Activated T-cell treated with anti-CD3 and anti-CD28 coated beads, Interleukin-2, amount 50 U/mL, for 48 hours (primary cell): Measurements from ENCODE around the gene ALDH2.
"Not testable (repeated sequence)": the region's sequence is repeated elsewhere in the genome, so short reads cannot be mapped to it uniquely, and the experiment has no call there.

Experiments
- DNase-seq, 2 experiments: peaks; one replicate each; pipeline ENCODE4 v3.0.0-alpha.2; 2020

ALDH2 gene

DNA sequence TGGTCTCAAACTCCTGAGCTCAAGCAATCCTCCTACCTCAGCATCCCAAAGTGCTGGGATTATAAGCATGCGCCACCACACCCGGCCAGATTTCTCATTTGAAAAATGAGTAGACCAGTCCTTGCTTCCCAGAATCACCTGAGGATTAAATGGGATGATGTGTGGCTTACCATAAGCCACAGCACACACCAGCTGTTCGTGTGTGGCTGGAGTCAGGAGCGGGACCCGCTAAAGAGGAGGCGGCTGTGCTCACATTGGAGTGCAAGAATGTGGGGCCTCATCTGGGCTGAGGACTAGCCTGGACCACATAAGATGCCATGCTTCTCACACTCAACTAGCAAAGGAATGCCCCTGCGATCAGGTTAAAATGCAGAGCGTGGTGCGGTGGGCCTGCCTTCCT lies 6.7 kb upstream of the ALDH2 start:
- no peak for DNase-seq

DNA sequence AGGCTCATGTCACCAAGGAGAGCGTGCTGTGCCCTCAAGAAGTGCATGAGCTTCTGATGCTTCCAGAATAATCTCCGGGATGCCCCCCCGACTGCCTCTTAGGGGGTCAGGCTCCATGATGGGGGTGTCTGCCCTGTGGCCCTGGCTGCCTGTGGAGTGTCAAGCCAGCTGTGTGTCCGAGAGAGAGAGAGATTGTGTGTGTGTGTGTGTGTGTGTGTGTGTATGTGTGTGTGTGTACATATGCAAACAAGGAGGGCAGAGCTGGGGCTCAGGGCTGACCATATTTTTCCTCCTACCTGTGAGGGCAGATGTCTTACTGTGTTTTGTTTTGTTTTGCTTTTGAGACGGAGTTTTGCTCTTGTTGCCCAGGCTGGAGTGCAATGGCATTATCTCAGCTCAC lies 5.6 kb upstream of the ALDH2 start:
- no peak for DNase-seq

DNA sequence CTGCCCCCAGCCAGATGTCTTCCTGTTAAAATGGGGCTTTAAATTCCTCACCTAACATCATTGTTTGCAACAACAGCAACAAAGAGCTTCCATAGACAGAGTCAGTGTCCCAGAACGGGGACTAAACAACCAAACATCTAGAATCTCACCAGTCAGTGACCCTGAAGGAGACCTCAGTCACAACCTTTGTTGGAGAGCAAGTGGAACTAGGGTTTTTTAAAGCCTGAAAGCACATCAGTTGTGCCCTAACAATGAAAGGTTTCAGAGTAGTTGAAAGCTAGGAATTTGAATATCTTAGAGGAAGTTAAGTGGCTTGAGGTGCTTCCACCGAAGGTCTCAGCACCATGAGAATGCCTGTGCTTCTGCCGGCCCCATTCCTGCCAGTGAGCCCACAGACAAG lies 5.0 kb upstream of the ALDH2 start:
- DNase-seq = no peak

DNA sequence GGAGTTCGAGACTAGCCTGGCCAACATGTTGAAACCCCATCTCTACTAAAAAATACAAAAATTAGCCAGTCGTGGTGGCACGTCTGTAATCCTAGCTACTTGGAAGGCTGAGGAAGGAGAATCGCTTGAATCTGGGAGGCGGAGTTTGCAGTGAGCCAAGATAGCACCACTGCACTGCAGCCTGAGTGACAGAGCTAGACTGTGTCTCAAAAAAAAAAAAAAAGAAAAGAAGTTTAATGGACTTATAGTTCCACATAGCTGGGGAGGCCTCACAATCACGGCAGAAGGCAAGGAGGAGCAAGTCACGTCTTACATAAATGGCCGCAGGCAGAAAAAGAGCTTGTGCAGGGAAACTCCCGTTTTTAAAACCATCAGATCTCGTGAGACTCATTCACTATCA lies 3.2 kb upstream of the ALDH2 start:
- not testable (repeated sequence) for DNase-seq

DNA sequence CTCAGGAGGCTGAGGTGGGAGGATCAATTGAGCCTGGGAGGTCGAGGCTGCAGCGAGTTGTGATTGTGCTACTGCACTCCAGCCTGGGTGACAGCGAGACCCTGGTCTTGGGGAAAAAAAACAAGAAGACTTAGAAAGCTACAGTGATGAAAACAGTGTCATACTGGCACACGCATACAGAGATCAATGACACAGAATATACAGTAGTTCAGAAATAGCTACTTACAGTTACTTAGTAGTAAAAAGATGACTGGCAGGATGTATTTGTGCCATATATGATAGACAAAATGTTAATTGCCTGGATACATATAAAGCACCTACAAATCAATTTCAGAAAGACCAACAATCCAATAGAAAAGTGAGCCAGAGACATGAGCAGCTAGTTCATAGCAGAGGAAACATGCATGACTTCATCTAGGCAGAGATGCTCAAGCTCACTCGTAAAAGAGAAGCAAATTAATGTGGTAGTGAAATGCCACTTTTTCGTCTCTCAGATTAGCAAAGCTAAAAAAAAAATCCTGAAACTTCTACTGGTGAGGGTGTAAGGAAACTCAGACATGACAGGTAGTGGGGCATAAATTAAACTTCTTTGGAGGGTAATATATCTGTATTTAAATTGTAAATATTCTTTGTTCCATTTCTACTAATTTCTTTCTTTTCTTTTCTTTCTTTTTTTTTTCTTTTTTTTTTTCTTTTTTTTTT lies 2.5 kb upstream of the ALDH2 start:
- no peak for DNase-seq

DNA sequence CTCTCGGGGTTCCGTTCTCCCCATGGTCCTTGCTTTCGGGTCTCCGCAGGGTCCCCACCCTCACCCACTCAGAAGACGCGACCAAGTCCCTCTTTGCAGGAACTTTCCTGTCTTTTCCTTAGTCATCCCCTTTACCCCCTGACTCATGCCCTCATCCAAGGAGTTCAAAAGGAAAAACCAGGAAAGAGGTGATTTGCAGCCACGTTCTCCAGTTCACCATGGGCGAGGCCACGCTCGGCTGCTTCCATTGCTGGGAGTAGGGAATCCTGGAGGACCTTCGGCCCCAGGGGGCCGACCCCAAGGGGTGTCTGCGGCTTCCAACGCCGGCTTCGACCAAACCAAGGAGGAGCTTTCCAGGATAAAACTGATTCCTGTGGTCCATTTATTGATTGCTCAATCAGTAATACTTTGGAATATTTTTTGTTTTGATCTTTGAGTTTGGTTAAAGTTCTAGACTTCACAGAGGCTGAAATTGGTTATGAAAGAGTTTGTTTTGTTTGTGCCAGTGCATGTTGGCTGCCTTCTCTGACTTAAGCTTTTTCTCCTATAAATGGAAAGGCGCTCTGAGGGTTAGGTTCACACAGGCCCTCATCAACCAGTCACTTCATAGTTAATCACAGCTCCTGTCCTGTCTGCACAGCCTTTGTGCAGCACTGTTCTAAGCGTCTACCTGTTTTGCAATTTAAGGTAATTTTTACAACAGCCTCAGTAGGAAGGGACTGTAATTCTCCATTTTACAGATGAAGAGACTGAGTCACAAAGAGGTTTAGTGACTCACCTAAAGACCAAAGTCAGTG lies 827 bp downstream of the ALDH2 start:
- DNase-seq = no peak

DNA sequence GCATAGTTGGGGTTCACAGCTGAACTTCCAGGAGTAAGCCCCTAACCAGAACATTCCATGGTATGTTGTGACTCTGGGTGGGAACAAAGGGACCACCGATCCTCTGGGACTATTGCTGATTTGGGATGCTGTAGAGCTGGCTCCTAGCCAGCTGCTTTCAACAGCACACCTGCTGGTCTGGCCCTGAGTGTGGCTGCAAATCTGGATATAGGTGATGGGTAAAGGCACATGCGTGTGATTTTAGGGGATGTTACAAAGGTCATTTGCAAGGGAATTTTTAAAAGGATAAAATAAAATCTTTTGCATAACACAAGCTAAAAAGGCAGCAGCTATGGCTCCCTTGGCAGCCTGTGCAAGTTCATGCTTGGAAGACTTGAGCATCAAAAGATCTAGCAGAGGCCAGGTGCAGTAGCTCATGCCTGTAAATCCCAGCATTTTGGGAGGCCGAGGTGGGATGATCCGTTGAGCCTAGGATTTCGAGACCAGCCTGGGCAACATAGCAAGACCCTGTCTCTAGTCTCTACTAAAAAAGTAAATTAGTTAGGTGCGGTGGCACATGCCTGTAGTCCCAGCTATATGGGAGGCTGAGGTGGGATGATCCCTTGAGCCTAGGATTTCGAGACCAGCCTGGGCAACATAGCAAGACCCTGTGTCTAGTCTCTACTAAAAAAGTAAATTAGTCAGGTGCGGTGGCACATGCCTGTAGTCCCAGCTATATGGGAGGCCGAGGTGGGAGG lies 1.6 kb downstream of the ALDH2 start:
- DNase-seq = no peak

DNA sequence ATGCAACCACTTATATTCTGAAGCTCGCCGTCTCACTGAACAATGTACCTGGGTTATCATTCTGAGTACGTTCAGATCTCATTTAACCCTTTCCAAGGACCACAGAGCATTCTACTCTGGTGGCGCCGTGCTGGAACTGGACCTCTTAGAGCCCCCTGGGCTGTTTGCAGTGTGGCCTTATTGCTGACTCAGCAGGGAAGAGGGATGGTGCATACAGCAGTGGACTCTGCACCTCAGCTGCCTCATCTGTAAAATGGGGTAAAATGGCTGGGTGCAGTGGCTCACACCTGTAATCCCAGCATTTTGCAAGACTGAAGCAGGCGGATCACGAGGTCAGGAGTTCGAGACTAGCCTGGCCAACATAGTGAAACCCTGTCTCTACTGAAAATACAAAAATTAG lies 2.9 kb downstream of the ALDH2 start:
- DNase-seq = no peak

DNA sequence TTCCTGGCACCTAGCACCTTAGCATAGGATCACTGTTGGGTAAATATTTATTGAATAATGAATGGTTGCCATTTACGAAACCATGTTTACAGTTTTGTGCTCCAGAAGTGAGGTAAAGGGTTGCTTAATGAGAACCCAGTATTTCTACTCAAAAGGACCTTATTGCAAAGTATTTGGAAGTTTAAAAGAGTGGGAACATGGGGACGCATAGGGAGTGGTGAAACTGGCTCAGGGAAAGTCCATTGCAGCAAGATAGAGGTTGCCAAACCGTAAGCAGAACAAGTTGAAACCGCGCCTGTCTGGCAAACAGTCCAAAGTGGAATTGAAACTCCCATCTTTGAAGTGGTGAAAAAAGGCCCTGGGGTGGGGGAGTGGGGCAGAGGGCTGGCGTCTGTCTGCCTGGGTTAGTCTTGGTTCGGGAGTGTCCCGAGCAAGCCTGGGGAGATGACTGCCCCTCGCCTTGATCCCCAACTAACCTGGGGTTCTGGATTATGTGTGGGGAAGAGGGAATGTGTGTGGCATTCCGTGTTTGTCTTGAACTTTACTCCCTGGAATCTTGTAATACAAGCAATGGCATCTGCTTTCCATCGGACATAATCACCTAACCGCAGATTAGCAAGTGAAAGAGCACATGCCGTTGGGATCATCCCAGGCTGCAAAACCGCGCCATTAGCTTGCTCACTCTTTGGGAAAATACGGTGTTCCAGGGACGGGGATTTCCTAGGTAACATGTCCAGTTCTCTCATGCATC lies 7.2 kb downstream of the ALDH2 start:
- no peak for DNase-seq

DNA sequence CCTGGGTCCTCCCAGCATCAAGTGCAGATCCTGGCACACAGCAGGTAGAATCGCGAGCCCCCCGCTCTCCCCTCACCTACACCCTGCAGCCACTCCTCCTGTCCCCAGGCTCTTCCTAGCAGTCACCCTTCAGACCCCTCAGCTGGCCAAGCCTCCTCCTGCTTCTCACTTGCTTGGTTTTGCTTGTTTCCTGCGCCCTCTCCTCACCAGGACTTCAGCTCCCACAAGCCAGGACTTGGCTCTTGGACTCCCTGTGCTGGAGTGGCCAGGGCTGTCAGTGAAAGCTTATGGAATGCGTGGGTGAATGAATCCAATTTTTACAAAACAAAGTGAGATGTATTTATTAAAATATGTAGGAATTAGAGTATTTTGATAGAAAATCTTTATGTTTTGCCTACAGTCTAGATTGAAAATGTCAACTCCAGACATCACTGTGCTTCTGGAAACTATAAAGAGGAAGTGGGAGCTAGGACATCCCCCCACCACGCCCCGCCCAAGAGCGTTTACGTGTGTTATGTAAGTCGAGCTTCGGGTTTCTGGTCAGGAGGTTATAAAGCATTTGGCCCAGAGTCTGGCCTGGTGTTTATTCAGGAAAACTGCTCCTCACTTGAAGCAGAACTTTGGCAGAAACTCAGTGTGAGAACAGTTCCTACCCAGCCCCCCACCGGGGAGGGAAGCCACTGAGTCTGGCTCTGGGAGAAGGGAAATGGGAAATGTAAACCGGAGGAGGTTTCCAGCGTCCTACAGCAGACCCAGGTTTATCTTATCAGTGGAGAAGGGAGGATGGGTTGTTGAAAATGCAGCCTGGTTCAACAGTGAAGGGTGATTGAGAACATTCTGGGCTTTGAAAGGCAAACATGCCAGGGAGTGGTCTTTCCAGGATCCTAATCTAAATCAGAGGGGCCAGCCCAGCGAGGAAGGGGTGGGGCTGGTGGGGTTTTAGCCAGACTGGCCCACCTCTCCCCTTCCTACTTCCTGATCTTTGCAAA lies 8.8 kb downstream of the ALDH2 start:
- DNase-seq = no peak

DNA sequence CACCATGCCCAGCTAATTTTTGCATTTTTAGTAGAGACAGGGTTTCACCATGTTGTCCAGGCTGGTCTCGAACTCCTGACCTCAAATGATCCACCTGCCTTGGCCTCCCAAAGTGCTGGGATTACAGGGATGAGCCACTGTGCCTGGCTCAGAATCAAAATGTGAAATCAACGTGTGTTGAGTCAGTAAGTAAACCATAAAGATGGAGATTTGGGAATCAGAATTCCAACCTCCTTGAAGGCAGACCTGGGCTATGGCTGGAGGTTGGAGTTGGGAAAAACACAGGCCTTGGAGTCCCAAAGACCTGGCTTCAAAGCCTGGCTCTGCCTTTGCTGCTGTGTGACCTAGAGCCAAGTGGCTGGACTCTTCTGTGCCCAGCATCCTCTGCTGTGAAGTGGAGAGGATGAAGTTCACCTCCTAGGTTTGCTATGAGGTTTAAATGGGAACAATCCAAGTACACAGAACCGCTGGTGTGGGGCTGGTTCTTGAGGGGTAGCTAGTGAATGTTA lies 10.2 kb downstream of the ALDH2 start:
- no peak for DNase-seq

DNA sequence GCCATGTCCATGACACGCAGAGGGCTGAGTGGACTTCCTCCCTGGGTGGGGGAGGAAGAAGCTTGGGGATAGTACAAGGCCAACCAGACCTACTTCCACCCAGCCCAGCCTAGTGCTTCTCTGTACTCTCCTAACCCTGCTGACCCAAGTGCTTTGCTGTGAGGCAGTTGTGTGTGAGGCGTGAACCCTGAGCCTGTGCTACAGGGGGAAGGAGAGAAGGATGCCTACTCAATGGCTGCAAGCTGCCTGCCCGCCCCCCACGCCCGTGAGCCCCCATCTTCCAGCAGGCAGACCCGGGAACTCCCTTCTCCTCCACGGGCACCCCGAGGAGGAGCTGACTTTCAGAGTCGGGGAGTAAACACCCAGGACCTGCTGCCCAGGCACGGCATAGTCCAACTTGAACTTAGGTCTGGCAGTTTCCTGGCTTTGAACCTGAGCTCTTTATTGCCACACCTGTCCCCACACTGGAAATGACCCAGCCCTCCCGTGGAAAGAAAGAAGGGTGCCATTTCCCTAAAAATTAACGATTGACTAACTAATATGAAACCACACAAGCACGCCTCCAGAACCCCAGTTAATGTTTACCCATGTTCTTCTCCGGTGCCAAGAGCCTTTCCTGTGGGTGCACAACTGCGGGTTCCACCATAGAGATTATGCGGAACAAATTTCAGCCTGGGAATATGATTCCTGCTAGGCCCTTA lies 10.8 kb downstream of the ALDH2 start:
- DNase-seq = no peak

DNA sequence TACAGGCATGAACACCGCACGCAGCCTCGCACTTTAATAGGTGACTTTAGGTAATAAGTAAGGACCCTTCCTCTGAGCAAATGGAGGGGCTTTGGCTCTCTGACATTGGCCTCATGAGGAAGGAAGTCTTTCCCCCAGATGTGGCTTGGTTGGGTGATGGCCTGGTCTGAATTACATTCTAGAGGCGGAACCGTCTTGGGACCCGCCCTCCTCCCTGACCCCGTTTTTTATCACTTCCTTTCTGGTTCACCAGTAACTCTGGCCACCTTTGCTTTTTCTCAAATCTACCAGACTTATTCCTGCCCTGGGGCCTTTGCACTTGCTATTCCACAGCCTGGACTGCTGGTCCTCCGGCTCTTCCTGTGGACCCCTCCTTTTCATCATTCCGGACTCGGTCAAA lies 13.4 kb downstream of the ALDH2 start:
- no peak for DNase-seq

DNA sequence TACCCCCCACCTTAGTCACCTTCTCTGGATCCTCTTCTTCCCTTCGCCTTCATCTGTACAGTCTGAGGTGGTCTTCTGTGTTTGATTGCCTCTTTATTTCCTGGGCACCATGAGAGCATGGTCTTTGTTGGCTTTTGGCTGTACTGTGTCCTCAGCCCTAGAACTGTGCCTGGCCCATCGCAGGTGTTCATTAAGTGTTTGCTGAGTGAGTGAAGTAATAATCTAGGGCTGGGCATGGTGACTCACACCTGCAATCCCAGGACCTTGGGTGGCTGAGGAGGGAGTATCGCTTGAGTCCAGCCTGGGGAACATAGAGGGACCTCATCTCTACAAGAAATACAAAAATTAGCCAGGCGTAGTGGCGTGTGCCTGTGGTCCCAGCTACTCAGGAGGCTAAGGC lies 13.9 kb downstream of the ALDH2 start:
- DNase-seq = no peak

DNA sequence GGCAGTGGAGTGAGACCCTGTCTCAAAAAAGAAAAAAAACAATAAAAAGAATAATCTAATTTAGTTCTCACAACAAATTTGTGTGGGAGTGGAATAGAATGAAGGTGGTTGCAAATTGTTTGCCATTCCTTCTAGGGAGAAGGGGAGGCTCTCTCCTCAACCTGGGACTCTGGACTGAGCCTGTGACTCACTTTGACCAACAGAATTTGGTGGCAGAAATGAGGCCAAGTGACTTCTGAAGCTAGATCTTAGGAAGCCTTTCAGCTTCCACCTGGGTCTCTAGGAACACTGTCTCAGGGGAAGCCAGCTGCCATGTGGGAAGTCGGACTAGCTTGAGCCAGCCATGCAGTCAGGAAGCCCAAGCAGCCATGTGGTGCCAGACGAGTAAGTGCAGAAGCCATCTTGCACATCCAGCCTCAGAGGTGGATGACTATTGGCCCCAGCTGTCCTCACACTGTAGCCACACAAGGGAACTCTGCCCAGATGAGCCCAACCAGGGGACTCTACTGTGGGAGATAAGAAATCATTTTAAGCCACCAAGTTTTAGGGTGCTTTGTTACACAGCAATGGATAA lies 14.4 kb downstream of the ALDH2 start:
- DNase-seq = no peak

DNA sequence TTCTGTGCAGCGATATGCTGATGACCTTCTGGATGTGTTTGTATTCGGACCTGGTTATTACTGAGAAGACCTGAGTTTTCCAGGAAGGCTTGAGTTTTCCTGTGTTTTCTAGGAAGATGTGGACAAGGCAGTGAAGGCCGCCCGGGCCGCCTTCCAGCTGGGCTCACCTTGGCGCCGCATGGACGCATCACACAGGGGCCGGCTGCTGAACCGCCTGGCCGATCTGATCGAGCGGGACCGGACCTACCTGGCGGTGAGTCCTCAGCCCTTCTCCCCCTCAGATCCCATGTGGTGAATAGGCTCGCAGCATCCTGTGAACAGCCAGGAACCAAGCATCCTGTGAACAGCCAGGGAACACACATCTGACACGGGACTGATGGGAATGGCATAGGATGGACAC lies 16.3 kb downstream of the ALDH2 start:
- no peak for DNase-seq

DNA sequence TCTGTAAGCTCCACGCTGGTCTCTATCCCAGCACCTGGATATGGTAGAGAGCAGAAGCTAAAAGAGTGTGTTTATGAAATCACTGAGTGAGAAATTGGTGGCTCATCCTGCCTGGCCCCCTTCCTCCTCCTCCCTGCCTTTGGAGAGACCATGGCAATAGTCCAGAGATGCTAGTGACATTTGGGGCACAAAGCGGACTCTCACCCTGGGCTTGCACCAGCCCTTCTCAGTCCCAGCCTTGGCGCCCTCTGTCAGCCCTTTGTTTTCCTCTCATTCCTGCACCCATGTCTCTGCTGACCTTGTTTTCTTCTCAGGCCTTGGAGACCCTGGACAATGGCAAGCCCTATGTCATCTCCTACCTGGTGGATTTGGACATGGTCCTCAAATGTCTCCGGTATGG lies 18.2 kb downstream of the ALDH2 start:
- no peak for DNase-seq

DNA sequence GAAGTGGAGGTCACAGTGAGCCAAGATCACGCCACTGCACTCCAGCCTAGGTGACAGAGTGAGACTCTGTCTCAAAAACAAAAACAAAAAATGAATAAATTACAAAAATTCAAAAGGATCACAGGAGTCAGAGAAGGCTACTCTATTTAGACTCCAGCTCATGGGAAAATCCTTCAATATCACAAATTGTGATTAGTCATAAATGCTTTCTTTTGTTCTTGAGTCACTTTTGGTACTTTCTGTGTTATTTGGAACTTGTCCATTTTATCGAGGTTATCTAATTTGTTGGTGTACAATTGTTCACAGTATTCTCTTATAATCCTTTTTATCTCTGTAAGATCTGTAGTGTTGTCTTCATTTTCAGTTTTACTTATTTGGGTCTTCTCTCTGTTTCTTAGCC lies 18.9 kb downstream of the ALDH2 start:
- no peak for DNase-seq

DNA sequence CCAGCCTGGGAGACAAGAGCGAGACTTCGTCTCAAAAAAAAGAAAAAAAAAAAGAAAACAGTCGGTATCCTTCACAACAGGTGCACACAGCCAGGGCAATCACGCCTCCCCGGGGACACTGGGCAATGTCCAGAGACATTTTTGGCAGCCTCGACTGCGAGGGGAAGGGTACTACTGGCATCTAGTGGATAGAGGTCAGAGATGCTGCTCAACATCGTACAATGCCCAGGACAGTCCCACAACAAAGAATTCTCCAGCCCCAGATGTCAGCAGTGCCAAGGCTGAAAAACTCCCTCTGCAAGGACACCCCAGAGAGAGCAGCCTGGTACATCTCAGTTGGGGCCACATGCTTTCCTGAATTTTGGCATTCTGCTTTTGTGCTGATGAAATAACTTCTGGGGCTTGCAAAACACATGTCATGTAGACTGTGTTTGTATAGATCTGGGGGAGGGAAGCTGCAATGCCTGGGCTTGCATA lies 21.5 kb downstream of the ALDH2 start:
- no peak for DNase-seq

DNA sequence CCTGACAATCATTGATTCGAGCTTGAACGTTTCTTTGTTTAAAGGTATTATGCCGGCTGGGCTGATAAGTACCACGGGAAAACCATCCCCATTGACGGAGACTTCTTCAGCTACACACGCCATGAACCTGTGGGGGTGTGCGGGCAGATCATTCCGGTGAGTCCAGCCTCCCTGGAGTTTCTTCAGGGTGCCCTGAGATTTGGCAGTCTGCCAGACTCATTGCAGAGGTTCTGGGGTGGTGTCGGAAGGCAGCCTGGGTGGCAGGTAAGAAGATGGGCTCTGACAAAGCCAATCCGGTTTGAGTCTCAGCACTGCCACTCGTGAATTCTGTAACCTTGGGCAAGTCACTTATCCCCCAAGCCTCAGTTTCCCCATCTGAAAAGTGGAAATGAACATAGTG lies 23.0 kb downstream of the ALDH2 start:
- DNase-seq = no peak

DNA sequence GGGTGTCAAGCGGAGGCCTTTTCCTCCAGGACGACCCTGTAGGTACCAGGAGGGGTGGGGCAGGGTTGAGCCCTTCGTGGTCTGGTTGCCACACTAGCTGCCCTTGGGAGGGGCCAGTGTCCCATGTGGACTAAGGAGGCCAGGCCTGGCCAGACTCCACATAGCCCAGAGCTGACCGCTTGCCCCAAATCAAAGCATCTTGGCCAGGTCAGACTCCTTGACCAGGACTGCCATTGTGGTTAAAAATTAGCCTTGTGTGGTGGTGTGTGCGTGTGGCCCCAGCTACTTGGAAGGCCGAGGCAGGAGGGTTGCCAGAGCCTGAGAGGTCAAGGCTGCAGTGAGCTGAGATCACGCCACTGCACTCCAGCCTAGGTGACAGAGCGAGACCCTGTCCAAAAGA lies 24.8 kb downstream of the ALDH2 start:
- DNase-seq = no peak
